GM18873 (cell line): ENCODE data around the gene TRAPPC8.
"Not testable (repeated sequence)": the region's sequence is repeated elsewhere in the genome, so short reads cannot be mapped to it uniquely, and the experiment has no call there.

Experiments used
- ATAC-seq: cut with Tn5 transposase; IDR thresholded peaks from one replicate; pipeline ENCODE4 v1.9.1; 2021; ENCODE audit warnings: mild to moderate bottlenecking, moderate library complexity, moderate number of reproducible peaks; ENCODE audit not compliant: unreplicated experiment, low FRiP score

TRAPPC8 gene

GRCh38 chr18:31942999-31943877 is at the start of gene TRAPPC8:
TRAPPC8 (minus strand) TSS chr18:31943128; CDS start chr18:31942764, 364 bp downstream.
- ATAC-seq = peak; percentile 86

- ATAC-seq = peak; percentile 99
Measured at GRCh38 chr18:31990823-31991222, 47.9 kb upstream of the TRAPPC8 start.

- no peak for ATAC-seq
Measured at GRCh38 chr18:31983976-31984375, 41.0 kb upstream of the TRAPPC8 start.

- ATAC-seq = no peak
Measured at GRCh38 chr18:31983020-31983419, 40.1 kb upstream of the TRAPPC8 start.

- no peak for ATAC-seq
Measured at GRCh38 chr18:31980863-31981262, 37.9 kb upstream of the TRAPPC8 start.

GRCh38 chr18:31979714-31980113 is 36.8 kb upstream of the TRAPPC8 start:
- no peak for ATAC-seq

- ATAC-seq = no peak
Measured at GRCh38 chr18:31978616-31979015, 35.7 kb upstream of the TRAPPC8 start.

- ATAC-seq = no peak
Measured at GRCh38 chr18:31977270-31977872, 34.4 kb upstream of the TRAPPC8 start.

- ATAC-seq = no peak
Measured at GRCh38 chr18:31976242-31976641, 33.3 kb upstream of the TRAPPC8 start.

- ATAC-seq = no peak
Measured at GRCh38 chr18:31973929-31974546, 31.1 kb upstream of the TRAPPC8 start.

GRCh38 chr18:31970617-31971016 is 27.7 kb upstream of the TRAPPC8 start:
- no peak for ATAC-seq

- ATAC-seq = no peak
Measured at GRCh38 chr18:31965316-31965970, 22.5 kb upstream of the TRAPPC8 start.

- ATAC-seq = no peak
Measured at GRCh38 chr18:31957728-31958127, 14.8 kb upstream of the TRAPPC8 start.

- no peak for ATAC-seq
Measured at GRCh38 chr18:31954349-31954748, 11.4 kb upstream of the TRAPPC8 start.

- ATAC-seq = not testable (repeated sequence)
Measured at GRCh38 chr18:31953699-31954098, 10.8 kb upstream of the TRAPPC8 start.

GRCh38 chr18:31952223-31952622 is 9.3 kb upstream of the TRAPPC8 start:
- no peak for ATAC-seq

GRCh38 chr18:31950583-31950982 is 7.7 kb upstream of the TRAPPC8 start:
- no peak for ATAC-seq

GRCh38 chr18:31948349-31948748 is 5.4 kb upstream of the TRAPPC8 start:
- not testable (repeated sequence) for ATAC-seq

GRCh38 chr18:31946305-31947046 is 3.5 kb upstream of the TRAPPC8 start:
- ATAC-seq = no peak
